ENCODE results near the gene SYNDIG1L. TPM values are rescaled to one million over a fixed set of nuclear protein-coding genes. Genes with fewer than 3 reads are reported as not detected.

Gene SYNDIG1L
- total RNA-seq, 4 donors from 2014 or later = 0.21 to 0.91 (median 0.32) TPM; not detected in 1

- Histone ChIP-seq H3K9me3 (no peaks in the 10 kb centered on the region), H3K27ac (no peak overlapping the region), H3K27me3 (peaks cover 24% of the 10 kb centered on the region), H3K4me3 (no peak overlapping the region), H3K36me3 (no peaks in the 10 kb centered on the region), H3K4me1 (peaks cover 5% of the 10 kb centered on the region)
- TF ChIP-seq CTCF (IDR thresholded peaks at IDR 0.05) = no peak
- WGBS = 51% methylated on average over 4 of the region's 4 CpGs
- no peak for DNase-seq (ENCODE audit: low spot score in 2 of 2)
Observed at GRCh38 chr14:74429221-74429691, 3.2 kb upstream of the SYNDIG1L start.

- Histone ChIP-seq H3K4me1 (peaks cover 5% of the 10 kb centered on the region), H3K27ac (no peak overlapping the region), H3K4me3 (no peak overlapping the region), H3K27me3 (peaks cover 34% of the 10 kb centered on the region), H3K9me3 (no peaks in the 10 kb centered on the region), H3K36me3 (no peaks in the 10 kb centered on the region)
- 52% methylated on average over 1 of the region's 1 CpG for WGBS
- peak in 1 of 2 donors; percentile 15 for DNase-seq (ENCODE audit: low spot score in 2 of 2)
- TF ChIP-seq POLR2AphosphoS5 (IDR thresholded peaks at IDR 0.05) = no peak
- TF ChIP-seq CTCF (IDR thresholded peaks at IDR 0.05) = no peak
Observed at GRCh38 chr14:74427651-74428050, 1.6 kb upstream of the SYNDIG1L start.

GRCh38 chr14:74425525-74426201, 347 bp downstream of the SYNDIG1L start:
- H3K27ac ChIP-seq = no peak overlapping the region
- peak in 1 of 2 donors; percentile 74 for DNase-seq (ENCODE audit: low spot score in 2 of 2)
- TF ChIP-seq POLR2AphosphoS5 (IDR thresholded peaks at IDR 0.05) (no peak), EP300 (IDR thresholded peaks at IDR 0.05) (no peak), CTCF (IDR thresholded peaks at IDR 0.05) (no peak), POLR2A (IDR thresholded peaks at IDR 0.05) (no peak)
- H3K9me3 ChIP-seq = no peaks in the 10 kb centered on the region
- peaks cover 38% of the 10 kb centered on the region for H3K27me3 ChIP-seq
- no peaks in the 10 kb centered on the region for H3K36me3 ChIP-seq
- WGBS = 8% methylated on average over 11 of the region's 66 CpGs
- H3K4me3 ChIP-seq = peak overlapping the region; percentile 23
- peaks cover 5% of the 10 kb centered on the region for H3K4me1 ChIP-seq

- 91% methylated on average over 3 of the region's 3 CpGs for WGBS
- H3K36me3 ChIP-seq = no peaks in the 10 kb centered on the region
- no peak overlapping the region for H3K4me3 ChIP-seq
- no peak for TF ChIP-seq EP300 (IDR thresholded peaks at IDR 0.05)
- TF ChIP-seq POLR2AphosphoS5 (IDR thresholded peaks at IDR 0.05) = no peak
- TF ChIP-seq CTCF (IDR thresholded peaks at IDR 0.05) = no peak
- no peak for TF ChIP-seq POLR2A (IDR thresholded peaks at IDR 0.05)
- H3K27ac ChIP-seq = no peak overlapping the region
- no peaks in the 10 kb centered on the region for H3K9me3 ChIP-seq
- H3K4me1 ChIP-seq = peaks cover 5% of the 10 kb centered on the region
- DNase-seq (ENCODE audit: low spot score in 2 of 2) = no peak
- peaks cover 42% of the 10 kb centered on the region for H3K27me3 ChIP-seq
Observed at GRCh38 chr14:74424606-74425005, 1.4 kb downstream of the SYNDIG1L start.

- Histone ChIP-seq H3K27ac (no peak overlapping the region), H3K27me3 (peaks cover 43% of the 10 kb centered on the region), H3K9me3 (no peaks in the 10 kb centered on the region), H3K4me3 (no peak overlapping the region), H3K36me3 (no peaks in the 10 kb centered on the region), H3K4me1 (peaks cover 5% of the 10 kb centered on the region)
- 83% methylated on average over 7 of the region's 7 CpGs for WGBS
- DNase-seq (ENCODE audit: low spot score in 2 of 2) = no peak
- no peak for TF ChIP-seq EP300 (IDR thresholded peaks at IDR 0.05)
Observed at GRCh38 chr14:74423246-74423645, 2.8 kb downstream of the SYNDIG1L start.

- 87% methylated on average over 5 of the region's 5 CpGs for WGBS
- H3K27me3 ChIP-seq = peaks cover 36% of the 10 kb centered on the region
- no peaks in the 10 kb centered on the region for H3K36me3 ChIP-seq
Observed at GRCh38 chr14:74421981-74422380, 4.0 kb downstream of the SYNDIG1L start.

More at GRCh38 chr14:74421981-74422380, 4.0 kb downstream of the SYNDIG1L start:
- TF ChIP-seq EP300 (IDR thresholded peaks at IDR 0.05) = no peak
- no peak for TF ChIP-seq POLR2A (IDR thresholded peaks at IDR 0.05)
- no peak for TF ChIP-seq CTCF (IDR thresholded peaks at IDR 0.05)
- no peak for TF ChIP-seq POLR2AphosphoS5 (IDR thresholded peaks at IDR 0.05)
- Histone ChIP-seq H3K27ac (no peak overlapping the region), H3K4me3 (no peak overlapping the region), H3K9me3 (no peaks in the 10 kb centered on the region), H3K4me1 (peaks cover 5% of the 10 kb centered on the region)
- DNase-seq (ENCODE audit: low spot score in 2 of 2) = no peak

All from suprapubic skin (tissue), 4 donors.